CD4-positive, alpha-beta memory T cell (primary cell): Measurements from ENCODE around the gene MOSMO. TPM values are rescaled to one million over a fixed set of nuclear protein-coding genes. Genes with fewer than 3 reads are reported as not detected.
A peak's percentile ranks its signal among the peaks of the same experiment; 100 is the strongest.
"Not testable (repeated sequence)": the region's sequence is repeated elsewhere in the genome, so short reads cannot be mapped to it uniquely, and the experiment has no call there.

ENCODE experiments used
- CTCF ChIA-PET: fragments of 350-600 bp; sonication (Branson Sonifier 250); formaldehyde crosslinking; loops from one replicate; lab custom pipeline; 2021; ENCODE audit warnings: inconsistent platforms; ENCODE audit not compliant: partially characterized antibody; lab: Charles Lee
- POLR2A ChIA-PET: fragments of 350-600 bp; sonication (Branson Sonifier 250); formaldehyde crosslinking; loops from one replicate; lab custom pipeline; 2021; ENCODE audit not compliant: partially characterized antibody; lab: Charles Lee
- DNase-seq, 5 donors: peaks; one replicate each; pipeline versions ENCODE4 v3.0.0 to v3.0.0-alpha.2; 2020 to 2022; ENCODE audit warnings: mixed read lengths in 1 of 5
- H3K27ac ChIP-seq: one replicate; pipeline ENCODE4 v1.7.0; 2013; ENCODE audit warnings: low read depth, low read length
- H3K27me3 ChIP-seq: 2 replicates; pipeline ENCODE4 v1.7.0; 2013; ENCODE audit warnings: mild to moderate bottlenecking, low read length, moderate library complexity; ENCODE audit not compliant: insufficient read depth
- H3K36me3 ChIP-seq: 2 replicates; pipeline ENCODE4 v1.7.0; 2013; ENCODE audit warnings: mild to moderate bottlenecking, low read length, moderate library complexity; ENCODE audit not compliant: insufficient read depth
- H3K4me1 ChIP-seq: 2 replicates; pipeline ENCODE4 v1.7.0; 2013; ENCODE audit warnings: mild to moderate bottlenecking, low read length, moderate library complexity; ENCODE audit not compliant: insufficient read depth
- H3K4me3 ChIP-seq, 2 donors: one replicate each; pipeline ENCODE4 v1.7.0; 2013; ENCODE audit warnings: low read length in 2 of 2, mild to moderate bottlenecking in 1 of 2
- H3K9me3 ChIP-seq, 2 donors: one replicate each; pipeline ENCODE4 v1.7.0; 2013; ENCODE audit warnings: low read length in 2 of 2, control low read depth in 1 of 2; ENCODE audit not compliant: control insufficient read depth in 1 of 2
- H3K27ac Mint-ChIP-seq, 7 donors: one replicate each; pipeline ENCODE4 v1.8.0; 2020 to 2021; ENCODE audit warnings: mixed read lengths in 7 of 7, mild to moderate bottlenecking in 6 of 7, inconsistent platforms in 3 of 7, moderate library complexity in 3 of 7
- H3K27me3 Mint-ChIP-seq, 2 donors: one replicate each; pipeline ENCODE4 v1.8.0; 2020 to 2021; ENCODE audit warnings: mixed read lengths in 2 of 2
- H3K36me3 Mint-ChIP-seq, 2 donors: one replicate each; pipeline ENCODE4 v1.8.0; 2020 to 2021; ENCODE audit warnings: mixed read lengths in 2 of 2, inconsistent platforms in 1 of 2, mild to moderate bottlenecking in 1 of 2
- H3K4me1 Mint-ChIP-seq, 4 donors: one replicate each; pipeline ENCODE4 v1.8.0; 2020 to 2021; ENCODE audit warnings: mixed read lengths in 4 of 4, mild to moderate bottlenecking in 1 of 4
- H3K4me3 Mint-ChIP-seq, 8 donors: one replicate each; pipeline ENCODE4 v1.8.0; 2020 to 2021; ENCODE audit warnings: mixed read lengths in 8 of 8, mild to moderate bottlenecking in 7 of 8, moderate library complexity in 6 of 8, inconsistent platforms in 3 of 8
- H3K9me3 Mint-ChIP-seq, 8 donors: one replicate each; pipeline ENCODE4 v1.8.0; 2020 to 2021; ENCODE audit warnings: mixed read lengths in 8 of 8, mild to moderate bottlenecking in 5 of 8, inconsistent platforms in 3 of 8, moderate library complexity in 1 of 8
- intact Hi-C: fragments of 100-400 bp; cut with micrococcal nuclease; formaldehyde crosslinking; loops from one replicate; pipeline ENCODE4 v1.15.1; 2023
- polyA plus RNA-seq, 2 donors: library from polyadenylated mRNA; unstranded; fragments of 300-500 nt; fragmentation: Illumina TruSeq; gene quantifications; one replicate each; pipeline ENCODE4 v1.2.3, GENCODE V29; 2021
- total RNA-seq, 2 experiments: library from RNA; stranded (reverse); gene quantifications; one replicate each; pipeline ENCODE4 v1.2.3, GENCODE V29; 2021

Gene MOSMO
- total and polyA plus RNA-seq, 4 experiments from 2014 or later, result 3.2 to 23.4 (median 14.1) TPM

GRCh38 chr16:22016927-22017326 is 9.0 kb downstream of the MOSMO start:
- no peaks in the 10 kb centered on the region for H3K9me3 Mint-ChIP-seq
- POLR2A ChIA-PET, result interaction anchor here (1.5 kb wide), 1 partner anchor 10 kb away, joined by 8 read pairs; the partner anchor contains the start of gene MOSMO
- Histone ChIP-seq H3K4me3 (no peak overlapping the region), H3K9me3 (no peaks in the 10 kb centered on the region), H3K27ac (no peak overlapping the region), H3K27me3 (no peaks in the 10 kb centered on the region), H3K4me1 (peaks cover 26% of the 10 kb centered on the region), H3K36me3 (no peaks in the 10 kb centered on the region)
- H3K27me3 Mint-ChIP-seq, result no peaks in the 10 kb centered on the region
- CTCF ChIA-PET, result interaction anchor here (1.7 to 2.2 kb wide), 2 partner anchors 15 to 61 kb away, joined by 6 to 8 read pairs; no protein-coding TSS in a partner anchor
- intact Hi-C loops, result no loop called here
- DNase-seq, result no peak
- no peaks in the 10 kb centered on the region for H3K36me3 Mint-ChIP-seq
- no peak overlapping the region for H3K27ac Mint-ChIP-seq
- H3K4me3 Mint-ChIP-seq, result no peak overlapping the region
- peaks cover 47 to 62% (median 57%) of the 10 kb centered on the region in 4 donors for H3K4me1 Mint-ChIP-seq

DNA sequence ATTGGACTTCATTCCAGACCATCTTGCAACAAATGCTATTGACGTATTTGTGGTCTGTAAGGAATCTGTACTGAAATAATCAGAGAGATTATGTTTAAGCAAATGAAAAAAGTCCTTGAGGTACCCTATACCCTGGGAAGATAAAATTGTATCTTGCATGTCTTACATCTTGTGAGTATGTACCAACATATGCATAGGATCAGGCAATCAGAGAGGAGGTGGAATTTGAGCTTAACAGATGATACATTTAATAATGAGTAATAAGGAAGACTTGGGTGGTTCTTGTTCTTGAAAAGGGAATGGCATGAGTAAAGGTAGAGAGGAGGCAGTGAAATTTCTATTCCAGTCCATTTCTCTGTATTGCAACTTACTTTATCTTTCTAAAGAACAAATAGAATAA is 10.6 kb downstream of the MOSMO start:
- H3K4me1 Mint-ChIP-seq, result peaks cover 46 to 57% (median 51%) of the 10 kb centered on the region in 4 donors

DNA sequence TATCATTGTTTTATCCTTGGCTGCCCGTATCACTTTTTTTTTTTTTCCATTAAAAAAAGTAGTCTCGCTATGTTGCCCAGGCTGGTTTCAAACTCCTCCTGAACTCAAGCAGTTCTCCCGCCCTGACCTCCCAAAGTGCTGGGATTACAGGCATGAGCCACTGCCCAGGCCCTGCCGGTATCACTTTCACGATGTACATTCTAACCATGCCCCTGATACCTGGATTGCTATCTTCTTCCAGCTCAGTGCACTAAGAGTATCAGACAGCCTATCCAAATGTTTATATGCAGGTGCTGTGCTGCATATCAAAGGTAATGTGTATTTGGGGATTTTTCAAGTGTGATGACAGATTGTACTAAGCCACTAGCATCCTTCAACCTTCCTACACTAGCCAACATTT is 14.2 kb downstream of the MOSMO start:
- intact Hi-C loops, result no loop called here
- CTCF ChIA-PET, result no interaction called here
- H3K4me3 ChIP-seq, result no peak overlapping the region
- no peak overlapping the region for H3K27ac ChIP-seq
- H3K36me3 ChIP-seq, result no peaks in the 10 kb centered on the region
- no peak for DNase-seq
- H3K9me3 ChIP-seq, result no peaks in the 10 kb centered on the region
- POLR2A ChIA-PET, result no interaction called here
- H3K4me3 Mint-ChIP-seq, result no peak overlapping the region
- H3K4me1 ChIP-seq, result no peaks in the 10 kb centered on the region
- no peaks in the 10 kb centered on the region for H3K27me3 ChIP-seq
- H3K9me3 Mint-ChIP-seq, result no peaks in the 10 kb centered on the region
- peaks cover 0 to 4% of the 10 kb centered on the region in 2 donors for H3K36me3 Mint-ChIP-seq
- H3K27me3 Mint-ChIP-seq, result no peaks in the 10 kb centered on the region
- peaks cover 34 to 45% (median 40%) of the 10 kb centered on the region in 4 donors for H3K4me1 Mint-ChIP-seq
- peak overlapping the region in 4 of 7 donors; percentile 10 to 51 (median 44) for H3K27ac Mint-ChIP-seq

More for the DNA sequence above, 10.6 kb downstream of the MOSMO start:
- Histone ChIP-seq H3K9me3 (no peaks in the 10 kb centered on the region), H3K4me3 (no peak overlapping the region), H3K27me3 (no peaks in the 10 kb centered on the region), H3K27ac (no peak overlapping the region), H3K36me3 (no peaks in the 10 kb centered on the region), H3K4me1 (peaks cover 19% of the 10 kb centered on the region)
- DNase-seq, result no peak
- H3K36me3 Mint-ChIP-seq, result peaks cover 0 to 3% of the 10 kb centered on the region in 2 donors
- H3K27me3 Mint-ChIP-seq, result no peaks in the 10 kb centered on the region
- ChIA-PET CTCF (no interaction called here), POLR2A (interaction anchor here (0.9 kb wide), 1 partner anchor 10 kb away, joined by 3 read pairs; no protein-coding TSS in a partner anchor)
- no peaks in the 10 kb centered on the region for H3K9me3 Mint-ChIP-seq
- intact Hi-C loops, result no loop called here
- no peak overlapping the region for H3K4me3 Mint-ChIP-seq
- H3K27ac Mint-ChIP-seq, result no peak overlapping the region

- no peak overlapping the region for H3K4me3 Mint-ChIP-seq
- intact Hi-C loops, result no loop called here
- no peaks in the 10 kb centered on the region for H3K9me3 ChIP-seq
- no peaks in the 10 kb centered on the region for H3K9me3 Mint-ChIP-seq
- no peaks in the 10 kb centered on the region for H3K4me1 ChIP-seq
- peaks cover 31 to 44% (median 34%) of the 10 kb centered on the region in 4 donors for H3K4me1 Mint-ChIP-seq
- H3K36me3 Mint-ChIP-seq, result peaks cover 0 to 4% of the 10 kb centered on the region in 2 donors
- peak overlapping the region in 2 of 7 donors; percentile 15 to 48 for H3K27ac Mint-ChIP-seq
- no peak overlapping the region for H3K27ac ChIP-seq
- CTCF ChIA-PET, result no interaction called here
- POLR2A ChIA-PET, result no interaction called here
- no peaks in the 10 kb centered on the region for H3K27me3 ChIP-seq
- H3K4me3 ChIP-seq, result no peak overlapping the region
- no peak for DNase-seq
- no peaks in the 10 kb centered on the region for H3K36me3 ChIP-seq
- no peaks in the 10 kb centered on the region for H3K27me3 Mint-ChIP-seq
These were observed 15.6 kb downstream of the MOSMO start for GRCh38 chr16:22023505-22023904.

GRCh38 chr16:22024785-22025184 is 16.9 kb downstream of the MOSMO start:
- H3K27me3 ChIP-seq, H3K9me3 Mint-ChIP-seq, H3K36me3 ChIP-seq, POLR2A ChIA-PET, H3K4me3 ChIP-seq, H3K4me3 Mint-ChIP-seq, H3K36me3 Mint-ChIP-seq, H3K4me1 ChIP-seq, intact Hi-C loops, H3K27ac ChIP-seq, H3K27ac Mint-ChIP-seq, H3K27me3 Mint-ChIP-seq, H3K9me3 ChIP-seq, DNase-seq, CTCF ChIA-PET: not testable (repeated sequence)
- peaks cover 22 to 31% (median 27%) of the 10 kb centered on the region in 4 donors for H3K4me1 Mint-ChIP-seq

GRCh38 chr16:22027633-22028032 is 19.7 kb downstream of the MOSMO start:
- ChIA-PET CTCF (interaction anchor here (2.1 kb wide), 1 partner anchor 50 kb away, joined by 8 read pairs; no protein-coding TSS in a partner anchor), POLR2A (no interaction called here)
- H3K27me3 ChIP-seq, result no peaks in the 10 kb centered on the region
- Mint-ChIP-seq H3K4me3 (no peak overlapping the region), H3K27me3 (no peaks in the 10 kb centered on the region), H3K36me3 (peaks cover 13 to 20% of the 10 kb centered on the region in 2 donors), H3K9me3 (no peaks in the 10 kb centered on the region), H3K27ac (peak overlapping the region in 1 of 7 donors; percentile 63), H3K4me1 (peaks cover 20 to 27% (median 25%) of the 10 kb centered on the region in 4 donors)
- H3K9me3 ChIP-seq, result no peaks in the 10 kb centered on the region
- no peaks in the 10 kb centered on the region for H3K4me1 ChIP-seq
- DNase-seq, result no peak
- no peaks in the 10 kb centered on the region for H3K36me3 ChIP-seq
- no peak overlapping the region for H3K27ac ChIP-seq
- H3K4me3 ChIP-seq, result no peak overlapping the region
- intact Hi-C loops, result no loop called here

DNA sequence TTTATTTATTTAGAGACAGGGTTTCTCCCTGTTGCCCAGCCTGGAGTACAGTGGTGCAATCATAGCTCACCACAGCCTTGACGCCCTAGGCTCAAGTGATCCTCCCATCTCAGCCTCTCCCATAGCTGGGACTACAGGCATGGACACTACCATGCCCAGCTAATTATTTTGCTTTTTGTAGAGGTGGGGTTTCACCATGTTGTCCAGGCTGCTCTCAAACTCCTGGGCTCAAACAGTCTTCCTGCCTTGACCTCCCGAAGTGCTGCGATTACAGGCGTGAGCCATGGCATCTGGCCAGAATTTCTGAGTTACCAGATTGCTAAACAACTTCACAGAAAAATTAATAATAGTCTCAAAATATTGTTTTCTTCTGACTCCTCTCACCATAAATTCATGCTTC is 21.7 kb downstream of the MOSMO start:
- ChIA-PET CTCF (no interaction called here), POLR2A (no interaction called here)
- no peak for DNase-seq
- Histone ChIP-seq H3K4me3 (no peak overlapping the region), H3K36me3 (no peaks in the 10 kb centered on the region), H3K27me3 (no peaks in the 10 kb centered on the region), H3K27ac (no peak overlapping the region), H3K9me3 (no peaks in the 10 kb centered on the region), H3K4me1 (peaks cover 4% of the 10 kb centered on the region)
- intact Hi-C loops, result no loop called here
- H3K9me3 Mint-ChIP-seq, result no peaks in the 10 kb centered on the region
- H3K4me3 Mint-ChIP-seq, result no peak overlapping the region
- H3K36me3 Mint-ChIP-seq, result peaks cover 20 to 23% of the 10 kb centered on the region in 2 donors
- no peaks in the 10 kb centered on the region for H3K27me3 Mint-ChIP-seq
- H3K4me1 Mint-ChIP-seq, result peaks cover 28 to 32% (median 28%) of the 10 kb centered on the region in 4 donors
- H3K27ac Mint-ChIP-seq, result peak overlapping the region in 1 of 7 donors; percentile 57
